LNCaP clone FGC (cell line): ENCODE measurements around the gene METTL25.
A peak's percentile ranks its signal among the peaks of the same experiment; 100 is the strongest.

ENCODE experiments used
- DNase-seq: peaks from one replicate; pipeline ENCODE4 v3.0.0-alpha.2; 2011; ENCODE audit warnings: low read depth
- H3K4me3 ChIP-seq: 2 replicates; pipeline ENCODE4 v1.5.1; 2011; ENCODE audit warnings: mild to moderate bottlenecking, low read depth, low read length, control low read depth
- CTCF ChIP-seq: IDR thresholded peaks from 2 replicates; pipeline ENCODE4 v1.5.1; 2012; ENCODE audit warnings: mild to moderate bottlenecking; ENCODE audit not compliant: control insufficient read depth, insufficient read depth; ENCODE audit errors: extremely low read depth

METTL25 gene

GRCh38 chr12:82527165-82527780 lies 168.9 kb downstream of the METTL25 start:
- peak; percentile 43 for DNase-seq
- H3K4me3 ChIP-seq: no peak overlapping the region
- TF ChIP-seq CTCF: peak; percentile 91
